ENCODE data around the gene CCDC12. TPM values are rescaled to one million over a fixed set of nuclear protein-coding genes. Genes with fewer than 3 reads are reported as not detected.

Gene CCDC12
- total RNA-seq, 4 donors from 2014 or later, result 56.1 to 86.8 (median 81.6) TPM

- 79% methylated on average over 9 of the region's 9 CpGs for WGBS
- Histone ChIP-seq H3K4me1 (peaks cover 72% of the 10 kb centered on the region), H3K36me3 (peaks cover 6% of the 10 kb centered on the region), H3K27ac (no peak overlapping the region), H3K4me3 (peak overlapping the region; percentile 7), H3K9me3 (no peaks in the 10 kb centered on the region), H3K27me3 (no peaks in the 10 kb centered on the region)
- DNase-seq (ENCODE audit: low spot score in 2 of 2), result peak in 1 of 2 donors; percentile 46
- no peak for TF ChIP-seq POLR2AphosphoS5 (IDR thresholded peaks at IDR 0.05)
- no peak for TF ChIP-seq CTCF (IDR thresholded peaks at IDR 0.05)
- no peak for TF ChIP-seq EP300 (IDR thresholded peaks at IDR 0.05)
- no peak for TF ChIP-seq POLR2A (IDR thresholded peaks at IDR 0.05)
These were observed 1.9 kb downstream of the CCDC12 start for GRCh38 chr3:46974421-46975171.

- Histone ChIP-seq H3K4me3 (no peak overlapping the region), H3K27me3 (no peaks in the 10 kb centered on the region), H3K27ac (no peak overlapping the region), H3K4me1 (peaks cover 73% of the 10 kb centered on the region), H3K36me3 (peaks cover 6% of the 10 kb centered on the region), H3K9me3 (no peaks in the 10 kb centered on the region)
- WGBS, result 77% methylated on average over 2 of the region's 2 CpGs
- TF ChIP-seq CTCF (IDR thresholded peaks at IDR 0.05) (no peak), POLR2A (IDR thresholded peaks at IDR 0.05) (no peak), EP300 (IDR thresholded peaks at IDR 0.05) (no peak), POLR2AphosphoS5 (IDR thresholded peaks at IDR 0.05) (no peak)
- no peak for DNase-seq (ENCODE audit: low spot score in 2 of 2)
These were observed 4.1 kb downstream of the CCDC12 start for GRCh38 chr3:46972396-46972795.

- H3K27ac ChIP-seq, result no peak overlapping the region
- H3K36me3 ChIP-seq, result peaks cover 6% of the 10 kb centered on the region
- 83% methylated on average over 1 of the region's 1 CpG for WGBS
- H3K4me3 ChIP-seq, result no peak overlapping the region
- H3K4me1 ChIP-seq, result peaks cover 73% of the 10 kb centered on the region
- no peak for TF ChIP-seq CTCF (IDR thresholded peaks at IDR 0.05)
- TF ChIP-seq EP300 (IDR thresholded peaks at IDR 0.05), result no peak
- no peak for TF ChIP-seq POLR2AphosphoS5 (IDR thresholded peaks at IDR 0.05)
- TF ChIP-seq POLR2A (IDR thresholded peaks at IDR 0.05), result no peak
- no peak for DNase-seq (ENCODE audit: low spot score in 2 of 2)
- H3K9me3 ChIP-seq, result no peaks in the 10 kb centered on the region
- H3K27me3 ChIP-seq, result no peaks in the 10 kb centered on the region
These were observed 4.8 kb downstream of the CCDC12 start for GRCh38 chr3:46971742-46972141.

GRCh38 chr3:46971151-46971550, 5.4 kb downstream of the CCDC12 start:
- no peak for DNase-seq (ENCODE audit: low spot score in 2 of 2)
- H3K4me1 ChIP-seq, result peaks cover 78% of the 10 kb centered on the region
- no peak overlapping the region for H3K27ac ChIP-seq
- TF ChIP-seq POLR2AphosphoS5 (IDR thresholded peaks at IDR 0.05) (no peak), CTCF (IDR thresholded peaks at IDR 0.05) (no peak)
- H3K36me3 ChIP-seq, result peaks cover 6% of the 10 kb centered on the region
- no peak overlapping the region for H3K4me3 ChIP-seq
- WGBS, result 56% methylated on average over 6 of the region's 6 CpGs
- no peaks in the 10 kb centered on the region for H3K27me3 ChIP-seq
- no peaks in the 10 kb centered on the region for H3K9me3 ChIP-seq

GRCh38 chr3:46970391-46971091, 6.0 kb downstream of the CCDC12 start:
- no peak for TF ChIP-seq CTCF (IDR thresholded peaks at IDR 0.05)
- no peak for TF ChIP-seq EP300 (IDR thresholded peaks at IDR 0.05)
- TF ChIP-seq POLR2A (IDR thresholded peaks at IDR 0.05), result no peak
- TF ChIP-seq POLR2AphosphoS5 (IDR thresholded peaks at IDR 0.05), result no peak
- DNase-seq (ENCODE audit: low spot score in 2 of 2), result peak in 1 of 2 donors; percentile 44
- no peaks in the 10 kb centered on the region for H3K27me3 ChIP-seq
- H3K36me3 ChIP-seq, result peaks cover 6% of the 10 kb centered on the region
- H3K27ac ChIP-seq, result no peak overlapping the region
- no peaks in the 10 kb centered on the region for H3K9me3 ChIP-seq
- H3K4me1 ChIP-seq, result peaks cover 76% of the 10 kb centered on the region
- no peak overlapping the region for H3K4me3 ChIP-seq
- WGBS, result 71% methylated on average over 2 of the region's 3 CpGs

Data from suprapubic skin (tissue), 4 donors.